Dedifferentiated amniotic fluid mesenchymal stem cell (primary cell): ENCODE data around the gene USP40.

Source experiments
- DNase-seq: peaks from one replicate; pipeline ENCODE4 v3.0.0-alpha.2; 2016; ENCODE audit errors: extremely low spot score

The USP40 gene

GRCh38 chr2:233444501-233444900 lies 122.1 kb downstream of the USP40 start:
- DNase-seq: no peak

GRCh38 chr2:233443511-233444183 lies 122.9 kb downstream of the USP40 start:
- peak; percentile 83 for DNase-seq

- no peak for DNase-seq
Observed at GRCh38 chr2:233442028-233442310, 124.6 kb downstream of the USP40 start.

- DNase-seq: no peak
Observed at GRCh38 chr2:233441161-233442027, 125.2 kb downstream of the USP40 start.

GRCh38 chr2:233440714-233441113 lies 125.9 kb downstream of the USP40 start:
- DNase-seq: no peak

GRCh38 chr2:233440314-233440713 lies 126.3 kb downstream of the USP40 start:
- DNase-seq: no peak

GRCh38 chr2:233439191-233439590 lies 127.4 kb downstream of the USP40 start:
- no peak for DNase-seq

- DNase-seq: no peak
Observed at GRCh38 chr2:233438573-233439147, 127.9 kb downstream of the USP40 start.

GRCh38 chr2:233437439-233437955 lies 129.1 kb downstream of the USP40 start:
- DNase-seq: no peak

GRCh38 chr2:233436691-233437438 lies 129.7 kb downstream of the USP40 start:
- DNase-seq: no peak

- DNase-seq: no peak
Observed at GRCh38 chr2:233436191-233436581, 130.4 kb downstream of the USP40 start.

GRCh38 chr2:233435436-233436190 lies 131.0 kb downstream of the USP40 start:
- no peak for DNase-seq

GRCh38 chr2:233434666-233435330 lies 131.8 kb downstream of the USP40 start:
- no peak for DNase-seq

GRCh38 chr2:233433794-233434193 lies 132.8 kb downstream of the USP40 start:
- no peak for DNase-seq

- no peak for DNase-seq
Observed at GRCh38 chr2:233433029-233433428, 133.6 kb downstream of the USP40 start.

- DNase-seq: no peak
Observed at GRCh38 chr2:233430651-233431050, 135.9 kb downstream of the USP40 start.

- no peak for DNase-seq
Observed at GRCh38 chr2:233430081-233430480, 136.5 kb downstream of the USP40 start.

GRCh38 chr2:233429175-233429897 lies 137.2 kb downstream of the USP40 start:
- no peak for DNase-seq

- DNase-seq: no peak
Observed at GRCh38 chr2:233428438-233428837, 138.1 kb downstream of the USP40 start.

GRCh38 chr2:233428008-233428407 lies 138.6 kb downstream of the USP40 start:
- DNase-seq: no peak
